ENCODE results near the gene ZNF496.

Gene ZNF496

GRCh38 chr1:247274605-247275256, 56.9 kb downstream of the ZNF496 start:
- no peak for DNase-seq (ENCODE audit: extremely low read depth, insufficient read length)
- no peak for TF ChIP-seq CTCF (IDR thresholded peaks at IDR 0.05; ENCODE audit: insufficient read depth, low read length, poor library complexity, severe bottlenecking)
- H3K4me3 ChIP-seq (replicated peaks; ENCODE audit: low read depth, low read length) = no peak overlapping the region
- H3K27me3 ChIP-seq (replicated peaks; ENCODE audit: control insufficient read depth, insufficient read depth, low read length) = no peaks in the 10 kb centered on the region
- no peaks in the 10 kb centered on the region for H3K36me3 ChIP-seq (ENCODE audit: control insufficient read depth, insufficient read depth, low read length)

GRCh38 chr1:247273013-247273412, 58.7 kb downstream of the ZNF496 start:
- no peaks in the 10 kb centered on the region for H3K27me3 ChIP-seq (replicated peaks; ENCODE audit: control insufficient read depth, insufficient read depth, low read length)
- DNase-seq (ENCODE audit: extremely low read depth, insufficient read length) = no peak
- H3K36me3 ChIP-seq (ENCODE audit: control insufficient read depth, insufficient read depth, low read length) = no peaks in the 10 kb centered on the region
- no peak for TF ChIP-seq CTCF (IDR thresholded peaks at IDR 0.05; ENCODE audit: insufficient read depth, low read length, poor library complexity, severe bottlenecking)
- no peak overlapping the region for H3K4me3 ChIP-seq (replicated peaks; ENCODE audit: low read depth, low read length)

DNA sequence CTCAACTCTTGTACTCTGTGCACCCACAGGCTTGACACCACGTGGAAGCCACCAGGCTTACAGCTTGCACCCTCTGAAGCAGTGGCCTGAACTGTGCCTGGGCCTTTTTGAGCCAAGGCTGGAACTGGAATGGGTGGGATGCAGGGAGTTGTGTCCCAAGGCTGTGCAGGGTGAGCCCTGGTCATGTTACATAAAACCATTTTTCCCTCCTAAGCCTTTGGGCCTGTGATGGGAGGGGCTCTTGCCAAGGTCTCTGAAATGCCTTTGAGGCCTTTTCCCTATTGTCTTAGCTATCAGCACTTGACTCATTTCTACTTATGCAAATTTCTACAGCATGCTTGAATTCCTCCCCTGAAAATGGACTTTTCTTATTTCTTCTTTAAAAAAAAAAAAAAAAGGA, 61.7 kb downstream of the ZNF496 start:
- no peak for DNase-seq (ENCODE audit: extremely low read depth, insufficient read length)
- Histone ChIP-seq H3K4me3 (replicated peaks; ENCODE audit: low read depth, low read length) (no peak overlapping the region), H3K36me3 (ENCODE audit: control insufficient read depth, insufficient read depth, low read length) (no peaks in the 10 kb centered on the region), H3K27me3 (replicated peaks; ENCODE audit: control insufficient read depth, insufficient read depth, low read length) (no peaks in the 10 kb centered on the region)
- TF ChIP-seq CTCF (IDR thresholded peaks at IDR 0.05; ENCODE audit: insufficient read depth, low read length, poor library complexity, severe bottlenecking) = no peak

- Histone ChIP-seq H3K4me3 (replicated peaks; ENCODE audit: low read depth, low read length) (no peak overlapping the region), H3K27me3 (replicated peaks; ENCODE audit: control insufficient read depth, insufficient read depth, low read length) (no peaks in the 10 kb centered on the region), H3K36me3 (ENCODE audit: control insufficient read depth, insufficient read depth, low read length) (no peaks in the 10 kb centered on the region)
- TF ChIP-seq CTCF (IDR thresholded peaks at IDR 0.05; ENCODE audit: insufficient read depth, low read length, poor library complexity, severe bottlenecking) = no peak
- no peak for DNase-seq (ENCODE audit: extremely low read depth, insufficient read length)
Measured at GRCh38 chr1:247269133-247269532, 62.5 kb downstream of the ZNF496 start.

GRCh38 chr1:247268390-247269045, 63.1 kb downstream of the ZNF496 start:
- no peak for TF ChIP-seq CTCF (IDR thresholded peaks at IDR 0.05; ENCODE audit: insufficient read depth, low read length, poor library complexity, severe bottlenecking)
- Histone ChIP-seq H3K36me3 (ENCODE audit: control insufficient read depth, insufficient read depth, low read length) (no peaks in the 10 kb centered on the region), H3K4me3 (replicated peaks; ENCODE audit: low read depth, low read length) (no peak overlapping the region), H3K27me3 (replicated peaks; ENCODE audit: control insufficient read depth, insufficient read depth, low read length) (no peaks in the 10 kb centered on the region)
- no peak for DNase-seq (ENCODE audit: extremely low read depth, insufficient read length)

Measured in GM06990 (cell line).